IMR-90 (cell line): ENCODE data around the gene KIF6. TPM values are rescaled to one million over a fixed set of nuclear protein-coding genes. Genes with fewer than 3 reads are reported as not detected.
A peak's percentile ranks its signal among the peaks of the same experiment; 100 is the strongest.

ENCODE experiments used
- ATAC-seq: fragments of 200-7000 bp; cut with Tn5 transposase; 2 replicates; pipeline ENCODE4 v1.9.1; 2020; ENCODE audit warnings: low read depth, mild to moderate bottlenecking, moderate library complexity
- BruUV-seq: library from RNA; stranded (reverse); fragments of 400-500 nt; replicated peaks from 2 replicates; lab custom pipeline; 2021; lab: Mats Ljungman, UMichigan
- CTCF ChIA-PET: fragments of 300-600 bp; formaldehyde crosslinking; extraction: SDS; loops from one replicate; lab custom pipeline; 2021; ENCODE audit warnings: antibody characterized with exemption; lab: Yijun Ruan, JAX
- POLR2A ChIA-PET: fragments of 300-600 bp; sonication (Branson Sonifier 250); formaldehyde crosslinking; loops from one replicate; lab custom pipeline; 2022; ENCODE audit warnings: antibody characterized with exemption; ENCODE audit not compliant: unreplicated experiment; lab: Charles Lee
- DNase-seq: peaks from one replicate; pipeline ENCODE4 v3.0.0; 2013
- H2AFZ ChIP-seq: replicated peaks from 2 replicates; pipeline ENCODE3; 2013; ENCODE audit warnings: low read length, mild to moderate bottlenecking; ENCODE audit not compliant: poor library complexity
- H2AK5ac ChIP-seq: 2 replicates; pipeline ENCODE4 v1.6.1; 2013; ENCODE audit warnings: low read depth, low read length, inconsistent platforms
- H2AK9ac ChIP-seq: replicated peaks from 2 replicates; pipeline ENCODE3; 2013; ENCODE audit warnings: mild to moderate bottlenecking, low read depth, low read length, moderate library complexity; ENCODE audit not compliant: poor library complexity
- H2BK120ac ChIP-seq: 2 replicates; pipeline ENCODE4 v1.6.1; 2013; ENCODE audit warnings: low read depth, low read length, inconsistent platforms
- H2BK15ac ChIP-seq: 3 replicates; pipeline ENCODE4 v1.6.1; 2013; ENCODE audit warnings: low read depth, low read length, inconsistent platforms
- H2BK20ac ChIP-seq: 2 replicates; pipeline ENCODE4 v1.6.1; 2013; ENCODE audit warnings: low read depth, mild to moderate bottlenecking, inconsistent platforms, low read length, moderate library complexity
- H2BK5ac ChIP-seq: 2 replicates; pipeline ENCODE4 v1.6.1; 2013; ENCODE audit warnings: mild to moderate bottlenecking, low read depth, low read length, inconsistent platforms; ENCODE audit not compliant: poor library complexity, severe bottlenecking
- H3K14ac ChIP-seq: replicated peaks from 2 replicates; pipeline ENCODE4 v1.6.1; 2013; ENCODE audit warnings: low read depth, low read length, inconsistent platforms
- H3K18ac ChIP-seq: 2 replicates; pipeline ENCODE4 v1.6.1; 2013; ENCODE audit warnings: low read depth, low read length, control low read depth
- H3K23ac ChIP-seq: 2 replicates; pipeline ENCODE4 v1.6.1; 2013; ENCODE audit warnings: low read depth, low read length, inconsistent platforms
- H3K27ac ChIP-seq: 2 replicates; pipeline ENCODE4 v1.5.1; 2013; ENCODE audit warnings: mild to moderate bottlenecking, control low read depth, low read length; ENCODE audit not compliant: insufficient read depth
- H3K27me3 ChIP-seq: 2 replicates; pipeline ENCODE4 v1.6.1; 2013; ENCODE audit warnings: low read length; ENCODE audit not compliant: control insufficient read depth, insufficient read depth
- H3K36me3 ChIP-seq: 2 replicates; pipeline ENCODE4 v1.6.1; 2013; ENCODE audit warnings: low read length, mixed read lengths; ENCODE audit not compliant: control insufficient read depth, insufficient read depth
- H3K4ac ChIP-seq: 2 replicates; pipeline ENCODE4 v1.6.1; 2013; ENCODE audit warnings: low read depth, low read length, inconsistent platforms
- H3K4me1 ChIP-seq: 2 replicates; pipeline ENCODE4 v1.6.1; 2013; ENCODE audit warnings: low read length, mixed read lengths; ENCODE audit not compliant: control insufficient read depth, insufficient read depth
- H3K4me2 ChIP-seq: 2 replicates; pipeline ENCODE4 v1.6.1; 2013; ENCODE audit warnings: low read depth, mild to moderate bottlenecking, control low read depth, low read length, moderate library complexity
- H3K4me3 ChIP-seq: 2 replicates; pipeline ENCODE4 v1.5.1; 2013; ENCODE audit warnings: low read depth, mild to moderate bottlenecking, control low read depth, low read length, moderate library complexity; ENCODE audit not compliant: insufficient read depth
- H3K56ac ChIP-seq: 2 replicates; pipeline ENCODE4 v1.6.1; 2013; ENCODE audit warnings: low read length, inconsistent platforms; ENCODE audit not compliant: insufficient read depth; ENCODE audit errors: extremely low read depth
- H3K79me1 ChIP-seq, 2 experiments: 2 replicates each; pipeline ENCODE4 v1.6.1; 2013; ENCODE audit warnings: low read length in 2 of 2, inconsistent platforms in 1 of 2, low read depth in 1 of 2
- H3K9ac ChIP-seq: 2 replicates; pipeline ENCODE4 v1.6.1; 2013; ENCODE audit warnings: low read depth, low read length, control low read depth
- H3K9me1 ChIP-seq: 2 replicates; pipeline ENCODE4 v1.6.1; 2013; ENCODE audit warnings: low read length, inconsistent platforms; ENCODE audit not compliant: insufficient read depth
- H3K9me3 ChIP-seq: 2 replicates; pipeline ENCODE4 v1.6.1; 2013; ENCODE audit warnings: low read length; ENCODE audit not compliant: control insufficient read depth, insufficient read depth
- H4K20me1 ChIP-seq: 2 replicates; pipeline ENCODE4 v1.6.1; 2013; ENCODE audit warnings: low read length, inconsistent platforms; ENCODE audit not compliant: insufficient read depth
- H4K5ac ChIP-seq: 2 replicates; pipeline ENCODE4 v1.6.1; 2013; ENCODE audit warnings: mild to moderate bottlenecking, low read depth, low read length, control low read depth
- H4K8ac ChIP-seq, 2 experiments: 2 replicates each; pipeline ENCODE4 v1.6.1; 2013; ENCODE audit warnings: low read depth in 2 of 2, low read length in 2 of 2, control low read depth in 1 of 2, inconsistent platforms in 1 of 2
- H4K91ac ChIP-seq: 2 replicates; pipeline ENCODE4 v1.6.1; 2013; ENCODE audit warnings: low read depth, low read length, inconsistent platforms; ENCODE audit not compliant: insufficient read depth
- BHLHE40 ChIP-seq: fragments of 150-350 bp; IDR thresholded peaks from 2 replicates; pipeline ENCODE4 v1.6.1; 2016; ENCODE audit warnings: mild to moderate bottlenecking, low read depth, low read length
- CEBPB ChIP-seq: IDR thresholded peaks from 2 replicates; pipeline ENCODE4 v1.6.1; 2012; ENCODE audit warnings: low read depth, low read length, improper control_type of control experiment
- CHD1 ChIP-seq: IDR thresholded peaks from 2 replicates; pipeline ENCODE4 v1.6.1; 2012; ENCODE audit warnings: low read depth, low read length, improper control_type of control experiment
- CTCF ChIP-seq: conservative IDR thresholded peaks from 2 replicates; pipeline ENCODE4 v1.5.1; 2012; ENCODE audit warnings: mild to moderate bottlenecking, low read depth, low read length, improper control_type of control experiment
- ELK1 ChIP-seq: fragments of 150-350 bp; IDR thresholded peaks from 2 replicates; pipeline ENCODE4 v1.6.1; 2016; ENCODE audit warnings: low read depth, mild to moderate bottlenecking, low read length, moderate library complexity, borderline replicate concordance
- FOS ChIP-seq: fragments of 150-350 bp; IDR thresholded peaks from 2 replicates; pipeline ENCODE4 v1.6.1; 2016; ENCODE audit warnings: low read depth, low read length
- MAZ ChIP-seq: IDR thresholded peaks from 2 replicates; pipeline ENCODE4 v1.6.1; 2012; ENCODE audit warnings: low read depth, mild to moderate bottlenecking, low read length, improper control_type of control experiment, moderate library complexity, borderline replicate concordance
- MXI1 ChIP-seq: IDR thresholded peaks from 2 replicates; pipeline ENCODE4 v1.6.1; 2012; ENCODE audit warnings: low read depth, mild to moderate bottlenecking, low read length, moderate library complexity, borderline replicate concordance
- NFE2L2 ChIP-seq: fragments of 150-350 bp; IDR thresholded peaks from 2 replicates; pipeline ENCODE4 v1.6.1; 2016; ENCODE audit warnings: low read depth, mild to moderate bottlenecking, low read length
- POLR2A ChIP-seq: IDR thresholded peaks from 2 replicates; pipeline ENCODE4 v1.6.1; 2012; ENCODE audit warnings: mild to moderate bottlenecking, low read depth, low read length
- RAD21 ChIP-seq: IDR thresholded peaks from 2 replicates; pipeline ENCODE4 v1.6.1; 2012; ENCODE audit warnings: low read length, improper control_type of control experiment
- RCOR1 ChIP-seq: IDR thresholded peaks from 2 replicates; pipeline ENCODE4 v1.6.1; 2012; ENCODE audit warnings: mild to moderate bottlenecking, low read length, improper control_type of control experiment; ENCODE audit not compliant: insufficient replicate concordance
- RFX5 ChIP-seq: IDR thresholded peaks from 2 replicates; pipeline ENCODE4 v1.8.0; 2012; ENCODE audit warnings: low read depth, mild to moderate bottlenecking, low read length, moderate library complexity
- SMC3 ChIP-seq: fragments of 150-350 bp; IDR thresholded peaks from 2 replicates; pipeline ENCODE4 v1.6.1; 2016; ENCODE audit warnings: low read depth, mild to moderate bottlenecking, antibody characterized with exemption, low read length, moderate library complexity
- WGBS, 2 experiments: methylation state at CpG; one replicate each; pipeline versions ENCODE4 v1.1.5 to v1.1.7; 2013; ENCODE audit warnings: missing lambda C conversion rate in 2 of 2; ENCODE audit not compliant: insufficient read length in 1 of 2; ENCODE audit errors: extremely low coverage in 2 of 2; 5-methylcytosine and 5-hydroxymethylcytosine counted together
- dilution Hi-C: fragments of 300-500 bp; cut with HindIII; formaldehyde crosslinking; loops from one replicate; pipeline ENCODE4 v1.14.3; 2018; ENCODE audit warnings: low sequenced_read_pairs; ENCODE audit not compliant: unreplicated experiment
- in situ Hi-C: fragments of 300-500 bp; cut with MboI; formaldehyde crosslinking; loops from 3 replicates; pipeline ENCODE4 v1.14.3; 2019; ENCODE audit warnings: low sequenced_read_pairs, inconsistent platforms, mixed read lengths
- intact Hi-C: fragments of 100-400 bp; cut with micrococcal nuclease; formaldehyde crosslinking; loops from 2 replicates; pipeline ENCODE4 v1.10.0; 2022
- polyA plus RNA-seq, 3 experiments: library from polyadenylated mRNA; depleted of rRNA; stranded (reverse); fragments of >200 nt; gene quantifications; 2 replicates each; pipeline ENCODE4 v1.2.3, GENCODE V29; 2012; ENCODE audit warnings: low replicate concordance in 1 of 3
- total RNA-seq: library from RNA; depleted of rRNA; stranded (reverse); fragments of >200 nt; gene quantifications from 2 replicates; pipeline ENCODE4 v1.2.3, GENCODE V29; 2012

KIF6 gene
- total and polyA plus RNA-seq, 2 of the 4 experiments (the other 2 are of a cell fraction), result under 0.01 to 0.10 TPM

GRCh38 chr6:39669207-39669972 is 55.8 kb downstream of the KIF6 start:
- no peak overlapping the region for H3K9ac ChIP-seq
- peaks cover 2% of the 10 kb centered on the region; the same call in 1 of the 2 replicates for H3K9me3 ChIP-seq
- TF ChIP-seq SMC3 (no peak), POLR2A (no peak), RCOR1 (no peak), NFE2L2 (no peak), MAZ (no peak), ELK1 (no peak), RFX5 (no peak), RAD21 (no peak), MXI1 (no peak), CHD1 (no peak), CTCF (no peak), BHLHE40 (no peak), CEBPB (no peak), FOS (no peak)
- dilution Hi-C loops, result no loop called here
- in situ Hi-C loops, result no loop called here
- H3K27ac ChIP-seq, result no peak overlapping the region
- H4K91ac ChIP-seq, result no peak overlapping the region
- no peaks in the 10 kb centered on the region for H3K27me3 ChIP-seq
- ATAC-seq, result no peak
- peak; percentile 44 for DNase-seq
- CTCF ChIA-PET, result no interaction called here
- no peak overlapping the region for H3K18ac ChIP-seq
- no peak overlapping the region for H3K56ac ChIP-seq
- 0 out of 2 replicates have a peak, but pooled peaks cover 3% of the 10 kb centered on the region for H3K4me1 ChIP-seq
- no peaks in the 10 kb centered on the region for H4K20me1 ChIP-seq
- H3K9me1 ChIP-seq, result no peaks in the 10 kb centered on the region
- H4K8ac ChIP-seq, result no peak overlapping the region; a peak in 1 of 4 replicates
- H4K5ac ChIP-seq, result no peak overlapping the region
- no peak overlapping the region for H3K23ac ChIP-seq
- no peaks in the 10 kb centered on the region for H3K36me3 ChIP-seq
- no peak overlapping the region for H2BK120ac ChIP-seq
- H2BK5ac ChIP-seq, result no peak overlapping the region
- BruUV-seq, result no TSS peak
- no peak overlapping the region for H2AFZ ChIP-seq
- H3K79me1 ChIP-seq, result no peaks in the 10 kb centered on the region
- H2AK5ac ChIP-seq, result peak overlapping the region; percentile 30; the same call in 1 of the 2 replicates
- no peak overlapping the region for H3K4ac ChIP-seq
- no peak overlapping the region for H2BK15ac ChIP-seq
- POLR2A ChIA-PET, result no interaction called here
- WGBS, 2 experiments, result 80% methylated on average over 3 of the region's 8 CpGs; no CpG with 5 or more reads in 1 of the 2 experiments
- no peak overlapping the region for H3K4me3 ChIP-seq
- intact Hi-C loops, result no loop called here
- no peak overlapping the region for H3K14ac ChIP-seq
- H2AK9ac ChIP-seq, result no peak overlapping the region
- no peak overlapping the region for H2BK20ac ChIP-seq
- H3K4me2 ChIP-seq, result no peak overlapping the region; the same call in 1 of the 2 replicates
